Activated T-helper 9 cell treated with anti-CD3 and anti-CD28 coated beads, Interleukin-2, amount 50 U/mL, for 16 hours (primary cell): Measurements from ENCODE around the gene TPK1.

Experiments
- DNase-seq: peaks from one replicate; pipeline ENCODE4 v3.0.0-alpha.2; 2020; ENCODE audit warnings: low read depth

Gene TPK1

DNA sequence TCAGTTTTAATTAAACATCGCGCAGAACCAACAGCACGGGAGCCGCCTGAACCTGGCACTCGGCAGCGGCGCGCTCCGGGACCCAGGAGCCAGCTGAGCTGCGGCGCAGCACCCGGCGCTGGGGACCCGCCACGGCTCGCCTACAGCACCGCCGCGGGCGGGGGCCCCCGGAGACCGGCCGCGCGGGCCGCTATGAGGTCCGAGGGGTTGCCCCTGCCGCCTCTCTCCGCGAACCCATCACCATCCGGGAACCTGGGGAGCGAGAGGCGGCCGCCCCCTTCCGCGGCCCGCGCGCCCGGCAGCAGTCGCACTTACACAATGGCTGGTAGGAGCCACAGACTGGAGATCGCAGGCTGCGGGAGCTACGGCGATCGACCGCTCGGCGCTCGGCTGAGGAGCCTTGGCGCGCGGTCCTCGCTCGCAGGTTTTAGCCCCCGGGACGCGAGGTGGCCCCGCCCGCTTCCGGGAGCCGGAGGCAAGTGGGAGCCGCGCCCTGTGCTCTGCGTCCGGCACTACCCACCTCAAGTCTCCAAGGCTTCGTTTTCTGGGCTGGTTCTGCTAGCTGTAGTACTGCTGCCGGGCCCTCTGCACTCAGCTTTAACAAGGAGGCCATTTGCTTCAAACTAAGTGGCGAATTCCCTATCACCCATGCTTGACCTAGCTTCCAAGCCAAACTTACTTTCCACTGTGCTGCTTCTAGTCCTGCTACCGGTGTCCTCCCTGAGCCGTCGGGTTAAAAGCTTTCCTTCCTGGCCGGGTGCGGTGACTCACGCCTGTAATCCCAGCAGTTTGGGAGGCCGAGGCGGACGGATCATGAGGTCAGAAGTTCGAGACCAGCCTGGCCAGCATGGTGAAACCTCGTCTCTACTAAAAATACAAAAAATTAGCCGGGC lies at the start of gene TPK1:
TSS of gene TPK1 (minus strand) at position 402 of the 893 bp plus-strand sequence. CDS start 451 bp downstream, outside the sequence.
- peak; percentile 84 for DNase-seq

DNA sequence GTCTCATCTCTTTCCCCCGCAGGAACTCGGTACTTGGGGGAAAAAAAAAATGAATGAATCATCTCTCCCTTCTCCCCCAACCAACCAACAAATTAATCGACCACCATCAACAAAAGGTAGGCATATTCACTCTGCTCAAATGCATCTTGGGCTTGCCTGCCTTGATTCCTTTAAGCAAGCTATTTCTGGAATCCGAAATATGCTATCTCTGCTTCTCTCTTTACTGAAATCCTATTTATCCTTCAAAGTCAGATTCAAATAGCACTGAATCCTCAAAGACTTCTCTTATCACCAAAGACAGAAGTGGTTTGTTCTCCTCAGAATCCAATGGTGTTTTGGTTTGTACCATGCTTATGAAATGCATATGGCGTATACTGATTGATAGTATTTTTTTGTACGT lies 49.6 kb upstream of the TPK1 start:
- no peak for DNase-seq

DNA sequence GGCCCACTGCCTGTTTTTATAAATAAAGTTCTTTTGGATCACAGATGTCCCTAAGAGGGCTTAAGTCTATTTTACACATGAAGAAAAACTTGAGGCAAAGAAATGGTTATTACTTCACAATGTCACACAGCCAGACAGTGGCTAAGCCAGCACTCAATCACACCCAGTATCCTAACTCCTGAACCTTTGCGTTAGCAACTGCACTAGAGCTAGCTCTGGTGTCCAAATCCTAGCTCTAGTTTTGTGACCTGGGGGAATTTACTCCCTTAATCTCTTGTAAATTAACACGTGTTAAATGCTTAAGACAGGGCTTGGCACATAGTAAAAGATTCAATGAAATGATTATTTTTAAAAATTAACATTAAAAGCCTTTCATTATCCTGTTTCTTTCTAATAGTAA lies 49.0 kb upstream of the TPK1 start:
- no peak for DNase-seq

DNA sequence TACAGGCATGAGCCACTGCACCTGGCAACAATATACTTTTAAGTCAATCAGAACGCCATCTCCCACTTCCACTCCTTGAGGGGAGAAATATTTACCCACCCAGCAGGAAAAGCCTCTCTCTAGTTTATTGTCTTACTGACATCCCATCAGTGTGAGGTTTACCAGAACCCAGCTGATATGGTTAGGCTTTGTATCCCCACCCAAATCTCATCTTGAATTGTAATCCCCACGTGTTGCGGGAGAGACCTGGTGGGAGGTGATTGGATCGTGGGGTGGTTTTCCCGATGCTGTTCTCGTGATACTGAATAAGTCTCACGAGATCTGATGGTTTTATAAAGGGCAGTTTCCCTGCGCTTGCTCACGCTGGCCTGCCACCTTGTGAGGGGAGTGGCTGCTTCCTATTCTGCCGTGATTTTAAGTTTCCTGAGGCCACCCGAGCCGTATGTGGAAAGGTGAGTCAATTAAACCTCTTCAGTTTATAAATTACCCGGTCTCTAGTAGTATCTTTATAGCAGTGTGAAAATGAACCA lies 37.5 kb upstream of the TPK1 start:
- no peak for DNase-seq

DNA sequence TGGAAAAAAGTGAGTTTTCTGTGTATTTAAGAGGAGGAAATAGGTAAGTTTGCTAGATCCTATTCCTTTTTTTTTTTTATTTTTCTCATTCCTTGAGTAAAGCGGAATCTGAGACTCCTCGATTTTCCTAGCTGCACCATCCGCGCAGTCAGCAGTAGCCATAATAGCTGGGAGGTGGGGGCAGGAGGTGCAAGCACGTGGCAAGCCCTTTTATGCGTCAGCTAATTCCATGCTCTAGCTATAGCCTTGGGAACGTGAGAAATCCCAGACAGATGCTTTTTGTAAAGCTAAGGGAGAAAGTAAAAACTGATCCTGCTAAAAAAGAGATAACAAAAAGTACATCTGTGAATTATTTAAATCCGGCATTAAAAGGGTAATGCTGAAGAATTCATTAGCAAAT lies 33.2 kb upstream of the TPK1 start:
- no peak for DNase-seq

DNA sequence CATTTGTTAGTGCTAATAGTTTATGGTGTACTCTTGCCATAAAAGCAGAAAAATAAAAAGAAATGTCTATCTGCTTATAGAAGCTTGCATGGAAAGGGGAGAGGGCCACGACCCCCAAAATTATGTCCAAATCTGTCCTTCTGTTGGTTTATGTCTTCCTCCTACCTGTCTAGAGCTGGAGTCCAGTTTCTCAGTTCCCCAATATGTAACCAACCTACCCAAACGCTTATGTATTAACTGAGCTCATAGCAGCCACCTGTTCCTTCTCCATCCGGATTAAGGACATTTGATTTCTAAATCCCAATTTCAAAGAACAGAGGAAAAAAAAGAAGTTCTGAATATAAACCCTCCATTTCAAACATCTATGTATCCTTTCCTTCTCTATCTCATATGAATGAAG lies 30.3 kb upstream of the TPK1 start:
- no peak for DNase-seq

DNA sequence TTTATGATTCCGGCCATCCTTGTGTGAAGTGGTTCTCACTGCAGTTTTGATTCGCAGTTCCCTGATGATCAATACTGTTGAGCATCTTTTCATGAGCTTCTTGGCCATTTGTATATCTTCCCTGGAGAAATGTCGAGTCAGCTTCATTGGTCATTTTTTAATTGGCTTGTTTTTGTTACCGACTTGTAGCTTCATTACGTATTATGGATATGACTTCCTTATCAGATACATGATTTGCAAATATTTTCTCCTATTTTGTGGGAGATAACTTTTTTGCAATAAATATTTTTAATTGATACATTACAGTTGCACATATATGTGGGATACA lies 27.4 kb upstream of the TPK1 start:
- DNase-seq = no peak

DNA sequence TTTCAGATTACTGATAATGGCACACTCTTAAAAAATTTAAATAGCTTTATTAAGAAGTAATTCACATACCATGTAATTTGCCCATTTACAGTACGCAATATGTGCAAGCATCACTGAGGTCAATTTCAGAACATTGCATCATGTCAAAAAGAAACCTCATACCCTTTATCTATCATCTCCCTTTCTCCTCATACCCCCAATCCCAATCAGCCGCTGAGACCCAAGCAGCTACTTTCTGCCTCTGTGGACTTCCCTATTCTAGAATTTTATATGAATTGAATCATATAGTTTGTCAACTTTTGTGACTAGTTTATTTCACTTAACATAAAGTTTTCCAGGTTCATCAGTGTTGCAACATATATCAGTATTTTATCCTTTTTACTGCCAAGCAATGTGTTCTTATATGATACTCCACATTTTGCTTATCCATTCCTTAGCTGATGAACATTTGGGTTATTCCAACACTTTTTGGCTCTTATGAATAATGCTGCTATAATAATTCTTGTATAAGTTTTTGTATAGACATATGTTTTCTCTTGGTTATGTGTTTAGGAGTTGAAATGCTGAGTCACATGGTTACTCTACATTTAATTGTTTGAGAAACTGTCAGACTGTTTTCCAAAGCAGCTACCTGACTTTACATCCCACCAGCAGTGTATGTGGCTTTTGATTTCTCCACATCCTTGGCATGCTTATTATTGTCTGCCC lies 26.9 kb upstream of the TPK1 start:
- no peak for DNase-seq

DNA sequence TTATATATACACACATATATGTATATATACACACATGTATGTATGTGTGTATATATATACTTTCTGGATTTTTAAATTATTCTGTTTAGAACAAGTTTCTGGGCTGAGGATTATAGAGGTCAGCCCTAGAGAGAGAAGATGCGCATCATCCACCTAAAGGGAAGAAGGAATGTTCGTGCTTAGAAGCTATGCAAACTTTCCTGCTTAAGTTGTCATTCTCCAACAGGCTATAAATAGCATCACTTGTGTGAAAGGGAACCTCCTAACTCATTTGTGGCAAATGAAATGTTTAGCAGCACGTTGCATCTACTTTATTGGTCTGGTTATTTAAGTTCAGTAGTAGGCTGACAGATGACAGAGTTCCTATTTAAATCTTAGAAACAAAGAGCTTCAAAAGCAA lies 23.9 kb upstream of the TPK1 start:
- no peak for DNase-seq

DNA sequence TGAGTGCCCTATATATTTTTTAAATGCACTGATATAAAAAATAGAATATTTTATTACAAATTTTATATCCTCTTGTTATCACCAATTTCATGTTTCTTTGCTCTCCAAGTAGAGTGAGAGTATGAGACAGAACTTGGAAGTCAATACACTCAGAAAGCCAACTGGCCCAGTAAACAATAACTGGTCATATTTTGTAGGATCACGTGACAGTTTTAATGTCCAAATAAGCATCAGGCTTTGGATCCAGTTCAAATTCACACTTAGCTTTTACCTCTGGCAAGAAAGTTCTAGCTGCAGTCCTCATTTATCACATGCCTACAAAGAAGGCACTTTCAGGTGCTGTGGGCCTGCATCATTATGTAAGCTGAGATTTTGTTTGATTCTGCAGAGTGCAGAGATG lies 21.6 kb upstream of the TPK1 start:
- no peak for DNase-seq

DNA sequence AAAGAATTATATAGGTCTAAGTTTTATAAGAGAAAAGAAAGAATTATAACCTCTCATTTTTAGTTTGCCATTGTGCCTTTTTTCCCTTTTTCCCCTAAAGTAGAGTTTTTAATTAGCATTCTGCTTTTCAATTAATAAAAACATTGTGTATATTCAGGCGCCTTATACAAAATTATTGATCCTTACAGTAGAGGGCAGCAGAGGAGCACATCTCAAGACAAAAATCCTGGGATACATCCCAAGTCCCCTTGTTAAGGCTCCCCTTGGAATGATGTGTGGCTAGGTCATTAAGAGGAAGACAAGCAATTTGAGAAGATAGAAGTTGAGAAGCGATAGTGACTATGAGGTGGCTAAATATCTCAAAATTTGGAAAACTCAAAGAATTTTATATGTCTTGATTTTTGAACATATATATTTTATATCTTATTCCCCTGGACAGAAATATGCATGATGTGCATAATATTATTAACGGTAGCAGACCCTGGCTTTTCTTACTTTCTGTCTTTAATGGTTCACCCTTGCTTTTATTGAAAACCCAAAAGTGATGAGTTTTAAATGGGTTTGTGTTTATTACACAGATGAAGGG lies 19.1 kb upstream of the TPK1 start:
- DNase-seq = no peak

DNA sequence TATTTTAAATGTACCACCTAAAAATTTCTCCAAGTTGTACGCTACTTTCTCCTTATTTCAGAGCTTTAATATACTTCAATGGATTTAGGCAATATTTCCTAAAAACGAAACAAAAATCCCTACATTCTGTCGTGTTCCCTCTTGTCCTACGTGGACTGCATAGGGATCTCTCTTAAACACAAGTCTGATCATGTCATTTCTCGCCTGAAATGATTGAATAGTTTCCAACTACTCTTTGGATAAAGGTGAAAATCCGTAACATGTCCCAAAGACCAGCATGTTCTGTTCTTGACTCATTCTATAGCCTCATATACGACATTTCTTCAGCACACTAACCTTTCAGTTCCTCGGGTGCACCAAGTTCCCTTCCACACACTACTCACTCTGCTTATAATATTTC lies 17.7 kb upstream of the TPK1 start:
- DNase-seq = no peak

DNA sequence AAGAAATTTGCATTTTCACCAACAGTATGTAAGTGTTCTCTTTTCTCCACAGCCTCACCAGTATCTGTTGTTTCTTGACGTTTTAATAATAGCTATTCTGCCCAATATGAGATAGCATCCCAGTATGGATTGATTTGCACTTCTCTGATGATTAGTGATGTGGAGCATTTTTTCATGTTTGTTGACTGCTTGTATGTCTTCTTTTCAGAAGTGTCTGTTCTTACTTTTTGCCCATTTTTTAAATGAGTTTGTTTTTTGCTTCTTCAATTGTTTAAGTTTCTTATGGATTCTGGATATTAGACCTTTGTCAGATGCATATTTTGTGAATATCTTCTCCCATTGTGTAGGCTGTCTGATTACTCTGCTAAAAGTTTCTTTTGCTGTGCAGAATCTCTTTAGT lies 12.2 kb upstream of the TPK1 start:
- DNase-seq = no peak

DNA sequence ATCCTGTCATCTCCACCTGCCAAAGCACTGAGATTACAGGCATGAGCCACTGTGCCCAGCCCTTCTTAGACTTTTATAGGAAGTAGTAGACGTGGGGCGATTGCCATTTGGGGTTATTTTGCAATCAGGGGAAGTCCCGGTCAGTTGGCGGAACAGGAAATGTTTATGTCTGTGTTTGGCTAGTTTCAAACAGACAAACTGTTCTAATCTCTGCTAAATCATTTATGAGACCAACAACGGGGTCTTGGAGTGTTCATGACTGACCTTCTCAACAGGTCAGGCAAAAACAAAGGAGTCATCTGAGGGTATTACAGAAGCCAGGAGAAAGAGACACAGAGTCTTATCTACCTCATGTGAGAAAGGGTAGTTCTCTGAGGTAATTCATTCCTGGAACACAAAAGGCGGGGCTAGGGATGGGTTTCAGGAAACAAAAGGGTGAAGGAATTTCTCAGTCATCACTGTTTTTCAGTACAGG lies 6.6 kb upstream of the TPK1 start:
- no peak for DNase-seq

DNA sequence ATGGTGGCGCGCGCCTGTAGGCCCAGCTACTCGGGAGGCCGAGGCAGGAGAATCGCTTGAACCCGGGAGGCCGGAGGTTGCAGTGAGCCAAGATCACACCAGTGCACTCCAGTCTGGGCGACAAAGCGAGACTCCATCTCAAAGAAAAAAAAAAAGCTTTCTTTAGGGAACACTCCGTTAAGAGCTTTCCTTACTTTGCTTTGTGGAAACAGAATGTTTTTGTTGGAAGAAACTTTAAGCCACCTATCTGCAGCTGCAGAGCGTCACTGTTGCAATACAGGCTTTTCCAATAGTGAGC lies 641 bp upstream of the TPK1 start:
- DNase-seq = no peak

DNA sequence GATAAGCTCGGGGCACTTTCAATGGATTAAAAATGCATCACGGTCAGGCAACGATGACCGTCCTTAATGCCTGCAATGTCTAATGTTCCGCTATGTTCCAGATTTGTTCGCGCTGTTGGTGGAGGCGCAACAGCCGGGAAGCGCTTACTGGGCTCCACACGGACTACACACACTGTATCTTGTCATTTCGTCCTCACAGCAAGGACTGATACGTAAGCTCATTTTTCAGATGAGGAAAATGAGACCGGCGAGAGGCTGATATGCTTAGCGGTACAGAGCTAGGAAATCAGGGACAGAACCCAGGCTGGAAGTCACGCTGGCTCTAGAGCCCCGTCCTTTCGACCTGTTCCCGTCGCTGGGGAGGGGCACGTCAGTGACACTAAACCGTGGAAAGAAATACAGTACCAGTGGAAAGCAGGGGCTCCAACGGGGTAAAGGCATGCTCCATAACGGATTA lies 670 bp downstream of the TPK1 start:
- DNase-seq = peak; percentile 15

DNA sequence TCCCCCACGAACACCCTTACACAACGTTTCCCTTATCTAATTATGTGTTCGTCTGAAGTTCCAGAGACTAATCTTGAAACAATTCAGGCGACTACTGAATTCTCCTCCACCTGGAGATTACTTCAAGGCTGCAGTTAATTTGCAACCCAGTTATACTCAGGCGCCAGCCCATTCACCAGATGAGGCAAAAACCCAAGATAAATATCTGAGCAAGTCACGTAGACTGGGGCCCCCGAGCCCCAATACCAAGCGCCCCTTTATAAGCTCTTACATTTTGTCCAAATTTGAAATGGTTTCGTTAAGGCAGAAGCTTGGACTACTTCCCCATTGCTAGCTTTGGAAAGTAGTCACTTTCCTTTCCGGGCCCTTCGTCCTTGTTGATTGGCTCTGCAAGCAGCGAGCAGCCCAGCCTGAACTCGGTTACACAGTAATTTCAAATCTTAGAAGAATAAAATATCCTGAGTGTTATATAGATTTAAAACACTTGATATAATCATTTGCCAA lies 1.2 kb downstream of the TPK1 start:
- DNase-seq = no peak

DNA sequence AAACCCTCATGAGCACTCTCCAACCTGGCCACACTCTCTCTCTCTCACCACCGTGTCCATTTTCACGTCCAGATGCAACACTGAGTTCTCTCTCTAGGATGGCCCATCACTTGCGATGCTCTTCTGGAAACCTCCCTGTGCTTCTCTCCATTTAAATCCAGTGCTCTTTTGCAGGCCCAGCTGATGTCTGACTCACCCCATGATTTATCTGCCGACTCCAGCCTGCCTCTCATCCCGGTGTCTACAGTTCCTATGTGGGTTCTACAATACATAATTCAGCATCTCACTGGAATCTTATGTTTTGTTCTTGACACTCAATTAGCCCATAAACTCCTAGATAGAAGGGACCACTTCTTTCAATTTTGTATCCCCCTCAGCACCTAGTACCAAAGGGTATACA lies 5.0 kb downstream of the TPK1 start:
- DNase-seq = no peak

DNA sequence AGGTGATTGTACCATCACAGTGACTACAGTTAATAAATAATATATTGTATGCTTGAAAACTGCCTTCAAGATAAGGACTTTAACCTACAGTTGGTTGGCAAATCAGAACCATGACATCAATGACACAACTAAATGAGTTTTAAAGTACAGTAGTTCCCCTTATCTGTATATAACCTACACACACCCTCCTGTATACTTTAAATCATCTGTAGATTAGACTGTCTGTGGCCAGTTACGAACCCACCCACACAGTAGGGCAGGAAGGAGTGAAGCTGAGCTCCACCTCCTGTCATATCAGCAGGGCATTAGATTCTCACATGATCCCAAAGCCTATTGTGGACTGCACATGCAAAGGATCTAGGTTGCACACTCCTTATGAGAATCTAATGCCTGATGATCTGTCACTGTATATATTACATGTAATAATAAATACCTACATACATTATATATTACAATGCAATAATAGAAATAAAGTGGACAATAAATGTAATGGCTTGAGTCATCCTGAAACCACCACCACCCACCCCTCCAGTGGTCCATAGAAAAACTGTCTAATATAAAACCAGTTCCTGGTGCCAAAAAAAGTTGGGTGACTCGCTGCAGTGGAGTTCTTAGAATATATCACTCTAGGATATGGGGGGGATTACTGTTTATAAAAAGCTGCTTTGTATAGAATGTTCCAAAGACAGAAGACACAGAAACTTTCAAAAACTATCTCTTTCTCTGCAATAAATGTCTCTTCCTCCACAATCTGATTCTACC lies 5.6 kb downstream of the TPK1 start:
- DNase-seq = no peak

DNA sequence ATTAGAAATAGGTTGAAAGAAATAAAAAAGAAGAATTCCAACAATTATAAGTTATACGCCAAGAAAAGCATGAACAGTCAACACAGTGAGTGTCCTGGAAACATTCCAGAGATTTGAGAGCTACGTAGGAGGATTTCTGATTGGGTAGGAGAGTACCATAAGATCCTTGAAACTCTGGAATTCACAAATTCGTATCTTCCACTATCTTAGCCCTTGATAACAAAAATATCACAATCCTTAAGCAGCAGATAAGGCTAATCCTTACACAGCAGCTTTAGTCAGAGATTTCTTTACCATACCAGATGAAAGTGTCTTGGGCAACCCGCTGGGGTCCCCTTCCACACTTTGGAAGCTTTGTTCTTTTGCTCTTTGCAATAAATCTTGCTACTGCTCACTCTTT lies 8.2 kb downstream of the TPK1 start:
- DNase-seq = no peak

DNA sequence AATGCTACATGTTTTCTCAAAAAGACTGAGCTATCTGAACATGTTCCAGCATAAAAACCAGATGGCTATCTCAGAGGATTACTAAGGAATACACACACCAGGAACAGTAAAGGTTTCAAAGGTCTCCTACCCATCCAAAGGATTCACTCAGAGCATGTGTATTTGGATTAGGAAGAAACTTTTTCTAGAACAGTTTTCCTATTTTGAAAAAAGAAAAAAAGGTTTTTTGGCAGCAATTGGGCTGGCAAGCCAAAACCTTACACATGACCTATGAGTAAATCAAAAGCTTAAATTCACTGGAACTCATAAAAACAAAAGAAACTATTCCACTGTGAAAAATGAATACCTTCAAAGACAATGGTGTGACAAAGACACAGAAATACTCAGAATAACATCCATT lies 9.6 kb downstream of the TPK1 start:
- no peak for DNase-seq

DNA sequence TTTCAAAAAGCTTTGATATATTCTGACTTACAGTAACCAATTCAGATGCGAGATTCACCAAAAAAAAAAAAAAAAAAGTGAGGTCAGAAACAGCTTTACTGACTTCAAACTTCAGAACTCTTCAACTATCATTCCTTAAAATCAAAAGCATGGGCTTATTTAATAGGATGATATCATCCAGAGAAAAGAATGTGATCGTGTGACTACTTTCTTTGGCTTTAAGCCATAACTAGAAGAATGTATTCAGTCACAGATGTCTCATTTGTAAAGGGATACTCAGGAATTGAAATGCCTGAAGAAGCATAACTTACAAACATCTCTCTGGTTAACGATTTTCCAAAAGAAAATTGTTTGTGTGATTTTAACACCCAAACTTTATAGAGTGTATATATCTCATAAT lies 11.5 kb downstream of the TPK1 start:
- DNase-seq = no peak
